Smooth muscle cell (in vitro differentiated cells): ENCODE results near the gene UAP1. TPM values are rescaled to one million over a fixed set of nuclear protein-coding genes. Genes with fewer than 3 reads are reported as not detected.

Experiments
- DNase-seq: peaks from one replicate; lab custom pipeline; 2025; ENCODE audit not compliant: unreplicated experiment; lab: John Stamatoyannopoulos, UW
- H2AFZ ChIP-seq: fragments of 200-600 bp; sonication (generic); 2 replicates; pipeline ENCODE4 v1.6.0; 2016; ENCODE audit warnings: antibody characterized with exemption, low read depth, mild to moderate bottlenecking
- H3F3A ChIP-seq: fragments of 200-600 bp; sonication (generic); 2 replicates; pipeline ENCODE4 v1.6.0; 2017; ENCODE audit warnings: antibody characterized with exemption, low read depth
- H3K27ac ChIP-seq: fragments of 200-600 bp; sonication (generic); 2 replicates; pipeline ENCODE4 v1.5.1; 2016; ENCODE audit warnings: low read depth, mild to moderate bottlenecking
- H3K27me3 ChIP-seq: fragments of 200-600 bp; sonication (generic); 2 replicates; pipeline ENCODE4 v1.6.1; 2016; ENCODE audit warnings: low read depth, mild to moderate bottlenecking
- H3K36me3 ChIP-seq: fragments of 200-600 bp; sonication (generic); 2 replicates; pipeline ENCODE4 v1.5.1; 2016; ENCODE audit warnings: low read depth
- H3K4me1 ChIP-seq: fragments of 200-600 bp; sonication (generic); 2 replicates; pipeline ENCODE4 v1.5.1; 2016; ENCODE audit warnings: low read depth
- H3K4me2 ChIP-seq: fragments of 200-600 bp; sonication (generic); 2 replicates; pipeline ENCODE4 v1.6.0; 2016; ENCODE audit warnings: mild to moderate bottlenecking
- H3K4me3 ChIP-seq: fragments of 200-600 bp; sonication (generic); 2 replicates; pipeline ENCODE4 v1.5.1; 2016; ENCODE audit warnings: mild to moderate bottlenecking
- H3K79me2 ChIP-seq: fragments of 200-600 bp; sonication (generic); 2 replicates; pipeline ENCODE4 v1.6.0; 2016; ENCODE audit warnings: low read depth, mild to moderate bottlenecking
- H3K9ac ChIP-seq: fragments of 200-600 bp; sonication (generic); 2 replicates; pipeline ENCODE4 v1.6.0; 2016; ENCODE audit warnings: low read depth
- H3K9me3 ChIP-seq: fragments of 200-600 bp; sonication (generic); replicated peaks from 2 replicates; pipeline ENCODE4 v1.5.1; 2016; ENCODE audit warnings: low read depth
- H4K20me1 ChIP-seq: fragments of 200-600 bp; sonication (generic); 2 replicates; pipeline ENCODE4 v1.6.0; 2016; ENCODE audit warnings: low read depth
- WGBS: methylation state at CpG from one replicate; pipeline ENCODE4 v1.1.7; 2016; ENCODE audit warnings: low lambda C conversion rate; 5-methylcytosine and 5-hydroxymethylcytosine counted together
- polyA plus RNA-seq: library from polyadenylated mRNA; unstranded; fragments of >200 nt; fragmentation: Nextera tagmentation; extraction: Ambion mirVana; gene quantifications from 2 replicates; pipeline ENCODE4 v1.2.1, GENCODE V29; 2016
- total RNA-seq: library from RNA; depleted of rRNA; stranded (reverse); fragments of >200 nt; gene quantifications from 2 replicates; pipeline ENCODE4 v1.2.3, GENCODE V29; 2014
- TF ChIP-seq, protein P1 (sequence below): fragments of 200-600 bp; sonication (generic); IDR thresholded peaks from 2 replicates; pipeline ENCODE4 v1.5.1; 2017; ENCODE audit warnings: borderline replicate concordance, mild to moderate bottlenecking, antibody characterized with exemption; ENCODE audit not compliant: insufficient read depth, poor library complexity, severe bottlenecking

Gene UAP1
- total and polyA plus RNA-seq, 2 experiments from 2014 or later, result 64.2 to 83.8 TPM

- H3K27me3 ChIP-seq, result no peaks in the 10 kb centered on the region
- no peak for DNase-seq
- peaks cover 39% of the 10 kb centered on the region for H4K20me1 ChIP-seq
- H2AFZ ChIP-seq, result no peak overlapping the region
- no peaks in the 10 kb centered on the region for H3K4me1 ChIP-seq
- no peak overlapping the region for H3K4me2 ChIP-seq
- no peaks in the 10 kb centered on the region for H3F3A ChIP-seq
- H3K9me3 ChIP-seq, result no peaks in the 10 kb centered on the region
- no peaks in the 10 kb centered on the region for H3K36me3 ChIP-seq
- TF ChIP-seq, protein P1, sequence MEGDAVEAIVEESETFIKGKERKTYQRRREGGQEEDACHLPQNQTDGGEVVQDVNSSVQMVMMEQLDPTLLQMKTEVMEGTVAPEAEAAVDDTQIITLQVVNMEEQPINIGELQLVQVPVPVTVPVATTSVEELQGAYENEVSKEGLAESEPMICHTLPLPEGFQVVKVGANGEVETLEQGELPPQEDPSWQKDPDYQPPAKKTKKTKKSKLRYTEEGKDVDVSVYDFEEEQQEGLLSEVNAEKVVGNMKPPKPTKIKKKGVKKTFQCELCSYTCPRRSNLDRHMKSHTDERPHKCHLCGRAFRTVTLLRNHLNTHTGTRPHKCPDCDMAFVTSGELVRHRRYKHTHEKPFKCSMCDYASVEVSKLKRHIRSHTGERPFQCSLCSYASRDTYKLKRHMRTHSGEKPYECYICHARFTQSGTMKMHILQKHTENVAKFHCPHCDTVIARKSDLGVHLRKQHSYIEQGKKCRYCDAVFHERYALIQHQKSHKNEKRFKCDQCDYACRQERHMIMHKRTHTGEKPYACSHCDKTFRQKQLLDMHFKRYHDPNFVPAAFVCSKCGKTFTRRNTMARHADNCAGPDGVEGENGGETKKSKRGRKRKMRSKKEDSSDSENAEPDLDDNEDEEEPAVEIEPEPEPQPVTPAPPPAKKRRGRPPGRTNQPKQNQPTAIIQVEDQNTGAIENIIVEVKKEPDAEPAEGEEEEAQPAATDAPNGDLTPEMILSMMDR, result no peak
- H3K4me3 ChIP-seq, result no peak overlapping the region
- WGBS, result 95% methylated on average over 7 of the region's 7 CpGs
- no peak overlapping the region for H3K27ac ChIP-seq
- no peak overlapping the region for H3K9ac ChIP-seq
- peaks cover 58% of the 10 kb centered on the region for H3K79me2 ChIP-seq
Observed at GRCh38 chr1:162639718-162640117, 78.2 kb downstream of the UAP1 start.

- Histone ChIP-seq H4K20me1 (peaks cover 53% of the 10 kb centered on the region), H3K79me2 (peaks cover 50% of the 10 kb centered on the region), H3F3A (no peaks in the 10 kb centered on the region), H2AFZ (no peak overlapping the region), H3K36me3 (no peaks in the 10 kb centered on the region), H3K4me2 (no peak overlapping the region), H3K27ac (no peak overlapping the region), H3K9me3 (no peaks in the 10 kb centered on the region), H3K27me3 (no peaks in the 10 kb centered on the region), H3K4me3 (no peak overlapping the region), H3K9ac (no peak overlapping the region), H3K4me1 (no peaks in the 10 kb centered on the region)
- no peak for DNase-seq
- 95% methylated on average over 2 of the region's 2 CpGs for WGBS
- TF ChIP-seq, protein P1, result no peak
Observed at GRCh38 chr1:162641114-162641513, 79.6 kb downstream of the UAP1 start.

- TF ChIP-seq, protein P1, result no peak
- Histone ChIP-seq H3K9ac (no peak overlapping the region), H3F3A (no peaks in the 10 kb centered on the region), H3K4me3 (no peak overlapping the region), H3K4me1 (peaks cover 11% of the 10 kb centered on the region), H3K4me2 (no peak overlapping the region), H3K27me3 (no peaks in the 10 kb centered on the region), H4K20me1 (peaks cover 61% of the 10 kb centered on the region), H2AFZ (no peak overlapping the region), H3K79me2 (peaks cover 50% of the 10 kb centered on the region), H3K9me3 (no peaks in the 10 kb centered on the region), H3K36me3 (no peaks in the 10 kb centered on the region), H3K27ac (no peak overlapping the region)
- 99% methylated on average over 3 of the region's 3 CpGs for WGBS
- DNase-seq, result no peak
Observed at GRCh38 chr1:162644986-162645314, 83.4 kb downstream of the UAP1 start.

- H3K27me3 ChIP-seq, result no peaks in the 10 kb centered on the region
- H3K4me3 ChIP-seq, result no peak overlapping the region
- WGBS, result 94% methylated on average over 4 of the region's 4 CpGs
- peaks cover 49% of the 10 kb centered on the region for H3K79me2 ChIP-seq
- DNase-seq, result no peak
- H3F3A ChIP-seq, result no peaks in the 10 kb centered on the region
- H2AFZ ChIP-seq, result no peak overlapping the region
- H3K9ac ChIP-seq, result no peak overlapping the region
- H3K4me1 ChIP-seq, result peaks cover 12% of the 10 kb centered on the region
- no peaks in the 10 kb centered on the region for H3K36me3 ChIP-seq
- H3K4me2 ChIP-seq, result no peak overlapping the region
- peaks cover 61% of the 10 kb centered on the region for H4K20me1 ChIP-seq
- no peaks in the 10 kb centered on the region for H3K9me3 ChIP-seq
- TF ChIP-seq, protein P1, result no peak
- no peak overlapping the region for H3K27ac ChIP-seq
Observed at GRCh38 chr1:162645666-162646065, 84.1 kb downstream of the UAP1 start.
